Activated naive CD4-positive, alpha-beta T cell treated with anti-CD3 and anti-CD28 coated beads, Interleukin-2, amount 10 ng/mL, durations not matched to agents 7 days and 5 days (primary cell): ENCODE measurements around the gene BOC.

Source experiments
- CTCF ChIA-PET: fragments of 350-600 bp; sonication (Branson Sonifier 250); formaldehyde crosslinking; loops from one replicate; lab custom pipeline; 2021; ENCODE audit warnings: antibody characterized with exemption; lab: Charles Lee
- DNase-seq: peaks from one replicate; pipeline ENCODE4 v3.0.0-alpha.2; 2020
- H3K27ac Mint-ChIP-seq: one replicate; pipeline ENCODE4 v1.8.0; 2021; ENCODE audit warnings: mild to moderate bottlenecking, moderate library complexity, mixed read lengths
- H3K27me3 Mint-ChIP-seq: one replicate; pipeline ENCODE4 v1.8.0; 2021; ENCODE audit warnings: mild to moderate bottlenecking, mixed read lengths
- H3K36me3 Mint-ChIP-seq: one replicate; pipeline ENCODE4 v1.8.0; 2021; ENCODE audit warnings: mixed read lengths
- H3K4me1 Mint-ChIP-seq: one replicate; pipeline ENCODE4 v1.8.0; 2021; ENCODE audit warnings: mixed read lengths
- H3K4me3 Mint-ChIP-seq: one replicate; pipeline ENCODE4 v1.8.0; 2021; ENCODE audit warnings: mild to moderate bottlenecking, moderate library complexity, mixed read lengths
- H3K9me3 Mint-ChIP-seq: one replicate; pipeline ENCODE4 v1.8.0; 2021; ENCODE audit warnings: mixed read lengths

The BOC gene

GRCh38 chr3:113243071-113243470 lies 31.7 kb downstream of the BOC start:
- H3K9me3 Mint-ChIP-seq, result no peaks in the 10 kb centered on the region
- H3K27me3 Mint-ChIP-seq, result peaks cover 41% of the 10 kb centered on the region
- no peak overlapping the region for H3K4me3 Mint-ChIP-seq
- H3K4me1 Mint-ChIP-seq, result peaks cover 11% of the 10 kb centered on the region
- no peak for DNase-seq
- no peaks in the 10 kb centered on the region for H3K36me3 Mint-ChIP-seq
- CTCF ChIA-PET, result no interaction called here
- no peak overlapping the region for H3K27ac Mint-ChIP-seq

GRCh38 chr3:113243846-113244245 lies 32.5 kb downstream of the BOC start:
- CTCF ChIA-PET, result interaction anchor here (0.6 kb wide), 1 partner anchor 11 kb away, joined by 3 read pairs; no protein-coding TSS in a partner anchor
- Mint-ChIP-seq H3K9me3 (no peaks in the 10 kb centered on the region), H3K27ac (no peak overlapping the region), H3K4me1 (peaks cover 11% of the 10 kb centered on the region), H3K4me3 (no peak overlapping the region), H3K36me3 (no peaks in the 10 kb centered on the region), H3K27me3 (peaks cover 42% of the 10 kb centered on the region)
- DNase-seq, result no peak

- no peak for DNase-seq
- Mint-ChIP-seq H3K27me3 (peaks cover 30% of the 10 kb centered on the region), H3K9me3 (no peaks in the 10 kb centered on the region), H3K36me3 (no peaks in the 10 kb centered on the region), H3K4me3 (no peak overlapping the region), H3K4me1 (peaks cover 11% of the 10 kb centered on the region), H3K27ac (no peak overlapping the region)
- CTCF ChIA-PET, result no interaction called here
Measured at GRCh38 chr3:113245761-113246161, 34.4 kb downstream of the BOC start.

GRCh38 chr3:113247068-113247467 lies 35.7 kb downstream of the BOC start:
- Mint-ChIP-seq H3K27ac (no peak overlapping the region), H3K4me3 (no peak overlapping the region), H3K36me3 (no peaks in the 10 kb centered on the region), H3K27me3 (peaks cover 17% of the 10 kb centered on the region), H3K9me3 (no peaks in the 10 kb centered on the region), H3K4me1 (peaks cover 6% of the 10 kb centered on the region)
- no peak for DNase-seq
- CTCF ChIA-PET, result interaction anchor here (0.8 kb wide), 1 partner anchor 42 kb away, joined by 3 read pairs; no protein-coding TSS in a partner anchor

- DNase-seq, result no peak
- CTCF ChIA-PET, result interaction anchor here (0.8 kb wide), 1 partner anchor 41 kb away, joined by 3 read pairs; no protein-coding TSS in a partner anchor
- Mint-ChIP-seq H3K9me3 (no peaks in the 10 kb centered on the region), H3K36me3 (no peaks in the 10 kb centered on the region), H3K27ac (no peak overlapping the region), H3K4me3 (no peak overlapping the region), H3K27me3 (peaks cover 15% of the 10 kb centered on the region), H3K4me1 (no peaks in the 10 kb centered on the region)
Measured at GRCh38 chr3:113247675-113248458, 36.5 kb downstream of the BOC start.

GRCh38 chr3:113249111-113249510 lies 37.8 kb downstream of the BOC start:
- Mint-ChIP-seq H3K4me1 (no peaks in the 10 kb centered on the region), H3K27me3 (peaks cover 11% of the 10 kb centered on the region), H3K36me3 (no peaks in the 10 kb centered on the region), H3K4me3 (no peak overlapping the region), H3K9me3 (no peaks in the 10 kb centered on the region), H3K27ac (no peak overlapping the region)
- no peak for DNase-seq
- CTCF ChIA-PET, result interaction anchor here (1.0 kb wide), 1 partner anchor 13 kb away, joined by 3 read pairs; no protein-coding TSS in a partner anchor

- CTCF ChIA-PET, result interaction anchor here (1.0 kb wide), 1 partner anchor 12 kb away, joined by 3 read pairs; no protein-coding TSS in a partner anchor
- Mint-ChIP-seq H3K27ac (no peak overlapping the region), H3K27me3 (peaks cover 11% of the 10 kb centered on the region), H3K4me3 (no peak overlapping the region), H3K4me1 (no peaks in the 10 kb centered on the region), H3K36me3 (no peaks in the 10 kb centered on the region), H3K9me3 (no peaks in the 10 kb centered on the region)
- DNase-seq, result no peak
Measured at GRCh38 chr3:113249601-113250000, 38.2 kb downstream of the BOC start.

- Mint-ChIP-seq H3K36me3 (no peaks in the 10 kb centered on the region), H3K27me3 (peaks cover 7% of the 10 kb centered on the region), H3K9me3 (no peaks in the 10 kb centered on the region), H3K4me3 (no peak overlapping the region), H3K27ac (no peak overlapping the region), H3K4me1 (no peaks in the 10 kb centered on the region)
- no peak for DNase-seq
- CTCF ChIA-PET, result no interaction called here
Measured at GRCh38 chr3:113250566-113250965, 39.2 kb downstream of the BOC start.

GRCh38 chr3:113251817-113252216 lies 40.5 kb downstream of the BOC start:
- DNase-seq, result no peak
- Mint-ChIP-seq H3K27ac (no peak overlapping the region), H3K9me3 (no peaks in the 10 kb centered on the region), H3K4me1 (no peaks in the 10 kb centered on the region), H3K36me3 (no peaks in the 10 kb centered on the region), H3K4me3 (no peak overlapping the region), H3K27me3 (peaks cover 7% of the 10 kb centered on the region)
- CTCF ChIA-PET, result no interaction called here

GRCh38 chr3:113252553-113252952 lies 41.2 kb downstream of the BOC start:
- Mint-ChIP-seq H3K4me3 (no peak overlapping the region), H3K27ac (no peak overlapping the region), H3K27me3 (peaks cover 5% of the 10 kb centered on the region), H3K9me3 (no peaks in the 10 kb centered on the region), H3K4me1 (no peaks in the 10 kb centered on the region), H3K36me3 (no peaks in the 10 kb centered on the region)
- DNase-seq, result no peak
- CTCF ChIA-PET, result no interaction called here

- Mint-ChIP-seq H3K27me3 (peaks cover 4% of the 10 kb centered on the region), H3K4me3 (no peak overlapping the region), H3K27ac (no peak overlapping the region), H3K4me1 (no peaks in the 10 kb centered on the region), H3K9me3 (no peaks in the 10 kb centered on the region), H3K36me3 (no peaks in the 10 kb centered on the region)
- CTCF ChIA-PET, result no interaction called here
- no peak for DNase-seq
Measured at GRCh38 chr3:113253702-113254101, 42.3 kb downstream of the BOC start.

GRCh38 chr3:113254171-113254947 lies 43.0 kb downstream of the BOC start:
- CTCF ChIA-PET, result no interaction called here
- DNase-seq, result no peak
- Mint-ChIP-seq H3K9me3 (no peaks in the 10 kb centered on the region), H3K27ac (no peak overlapping the region), H3K27me3 (peaks cover 4% of the 10 kb centered on the region), H3K36me3 (no peaks in the 10 kb centered on the region), H3K4me3 (no peak overlapping the region), H3K4me1 (no peaks in the 10 kb centered on the region)

GRCh38 chr3:113255100-113255853 lies 43.9 kb downstream of the BOC start:
- Mint-ChIP-seq H3K4me1 (no peaks in the 10 kb centered on the region), H3K27me3 (peaks cover 4% of the 10 kb centered on the region), H3K4me3 (no peak overlapping the region), H3K9me3 (no peaks in the 10 kb centered on the region), H3K36me3 (no peaks in the 10 kb centered on the region), H3K27ac (no peak overlapping the region)
- CTCF ChIA-PET, result no interaction called here
- DNase-seq, result no peak
